ENCODE measurements around the gene PER3.

DNA sequence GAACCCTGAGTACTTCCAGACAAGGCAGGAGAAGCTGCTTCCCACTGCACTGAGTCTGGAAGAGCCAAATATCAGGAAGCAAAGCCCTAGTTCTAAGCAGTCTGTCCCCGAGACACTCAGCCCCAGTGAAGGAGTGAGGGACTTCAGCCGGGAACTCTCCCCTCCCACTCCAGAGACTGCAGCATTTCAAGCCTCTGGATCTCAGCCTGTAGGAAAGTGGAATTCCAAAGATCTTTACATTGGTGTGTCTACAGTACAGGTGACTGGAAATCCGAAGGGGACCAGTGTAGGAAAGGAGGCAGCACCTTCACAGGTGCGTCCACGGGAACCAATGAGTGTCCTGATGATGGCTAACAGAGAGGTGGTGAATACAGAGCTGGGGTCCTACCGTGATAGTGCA is 46.0 kb upstream of the PER3 start:
- no peak for TF ChIP-seq POLR2A (IDR thresholded peaks at IDR 0.05)
- TF ChIP-seq, protein P1, sequence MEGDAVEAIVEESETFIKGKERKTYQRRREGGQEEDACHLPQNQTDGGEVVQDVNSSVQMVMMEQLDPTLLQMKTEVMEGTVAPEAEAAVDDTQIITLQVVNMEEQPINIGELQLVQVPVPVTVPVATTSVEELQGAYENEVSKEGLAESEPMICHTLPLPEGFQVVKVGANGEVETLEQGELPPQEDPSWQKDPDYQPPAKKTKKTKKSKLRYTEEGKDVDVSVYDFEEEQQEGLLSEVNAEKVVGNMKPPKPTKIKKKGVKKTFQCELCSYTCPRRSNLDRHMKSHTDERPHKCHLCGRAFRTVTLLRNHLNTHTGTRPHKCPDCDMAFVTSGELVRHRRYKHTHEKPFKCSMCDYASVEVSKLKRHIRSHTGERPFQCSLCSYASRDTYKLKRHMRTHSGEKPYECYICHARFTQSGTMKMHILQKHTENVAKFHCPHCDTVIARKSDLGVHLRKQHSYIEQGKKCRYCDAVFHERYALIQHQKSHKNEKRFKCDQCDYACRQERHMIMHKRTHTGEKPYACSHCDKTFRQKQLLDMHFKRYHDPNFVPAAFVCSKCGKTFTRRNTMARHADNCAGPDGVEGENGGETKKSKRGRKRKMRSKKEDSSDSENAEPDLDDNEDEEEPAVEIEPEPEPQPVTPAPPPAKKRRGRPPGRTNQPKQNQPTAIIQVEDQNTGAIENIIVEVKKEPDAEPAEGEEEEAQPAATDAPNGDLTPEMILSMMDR (IDR thresholded peaks at IDR 0.05): no peak

Data from right lobe of liver (tissue), 4 donors.